CD4-positive, alpha-beta T cell (primary cell): ENCODE data around the gene LILRA1. TPM values are rescaled to one million over a fixed set of nuclear protein-coding genes. Genes with fewer than 3 reads are reported as not detected.
A peak's percentile ranks its signal among the peaks of the same experiment; 100 is the strongest.
"Not testable (repeated sequence)": the region's sequence is repeated elsewhere in the genome, so short reads cannot be mapped to it uniquely, and the experiment has no call there.

Experiments
- ATAC-seq: fragments of 200-7000 bp; cut with Tn5 transposase; one replicate; pipeline ENCODE4 v1.10.0; 2022; ENCODE audit warnings: mild to moderate bottlenecking; ENCODE audit not compliant: poor library complexity
- CTCF ChIA-PET: fragments of 350-600 bp; sonication (Branson Sonifier 250); formaldehyde crosslinking; loops from one replicate; lab custom pipeline; 2021; ENCODE audit warnings: antibody characterized with exemption, inconsistent platforms; lab: Charles Lee
- POLR2A ChIA-PET: fragments of 350-600 bp; sonication (Branson Sonifier 250); formaldehyde crosslinking; loops from one replicate; lab custom pipeline; 2021; ENCODE audit warnings: antibody characterized with exemption, inconsistent platforms; lab: Charles Lee
- DNase-seq, 14 experiments: peaks; one replicate each; pipeline ENCODE4 v3.0.0-alpha.2; 2013 to 2020; ENCODE audit warnings: mixed read lengths in 2 of 14
- H3K27ac ChIP-seq, 2 donors: one replicate each; pipeline versions ENCODE4 v1.5.1 to v1.7.0; 2013; ENCODE audit warnings: low read length in 2 of 2, low read depth in 1 of 2, mild to moderate bottlenecking in 1 of 2
- H3K27me3 ChIP-seq, 2 experiments: 1 replicate in 1 of 2; 2 replicates in 1 of 2; pipeline versions ENCODE4 v1.6.1 to v1.7.0; 2013; ENCODE audit warnings: low read length in 2 of 2, control low read depth in 1 of 2, mild to moderate bottlenecking in 1 of 2, moderate library complexity in 1 of 2; ENCODE audit not compliant: insufficient read depth in 2 of 2, control insufficient read depth in 1 of 2
- H3K36me3 ChIP-seq: one replicate; pipeline ENCODE4 v1.6.1; 2013; ENCODE audit warnings: low read length, control low read depth; ENCODE audit not compliant: insufficient read depth
- H3K4me1 ChIP-seq: one replicate; pipeline ENCODE4 v1.6.1; 2013; ENCODE audit warnings: low read length, control low read depth; ENCODE audit not compliant: insufficient read depth
- H3K4me3 ChIP-seq: one replicate; pipeline ENCODE4 v1.5.1; 2013; ENCODE audit warnings: mild to moderate bottlenecking, low read length, moderate library complexity
- H3K9me3 ChIP-seq, 2 experiments: 1 replicate in 1 of 2; 2 replicates in 1 of 2; pipeline versions ENCODE4 v1.6.1 to v1.7.0; 2013; ENCODE audit warnings: low read length in 2 of 2, mild to moderate bottlenecking in 2 of 2, control low read depth in 1 of 2, moderate library complexity in 1 of 2; ENCODE audit not compliant: control insufficient read depth in 1 of 2, insufficient read depth in 1 of 2
- H3K27ac Mint-ChIP-seq: one replicate; pipeline ENCODE4 v1.8.0; 2020; ENCODE audit warnings: mixed read lengths
- H3K27me3 Mint-ChIP-seq: one replicate; pipeline ENCODE4 v1.8.0; 2021; ENCODE audit warnings: mixed read lengths
- H3K36me3 Mint-ChIP-seq: one replicate; pipeline ENCODE4 v1.8.0; 2021; ENCODE audit warnings: low read depth, mixed read lengths
- H3K4me1 Mint-ChIP-seq: one replicate; pipeline ENCODE4 v1.8.0; 2021; ENCODE audit warnings: low read depth, mixed read lengths
- H3K4me3 Mint-ChIP-seq: one replicate; pipeline ENCODE4 v1.8.0; 2020; ENCODE audit warnings: mild to moderate bottlenecking, mixed read lengths
- H3K9me3 Mint-ChIP-seq: one replicate; pipeline ENCODE4 v1.8.0; 2020; ENCODE audit warnings: mixed read lengths
- CTCF ChIP-seq: fragments of 200-600 bp; IDR thresholded peaks from one replicate; pipeline ENCODE4 v1.8.0; 2022; ENCODE audit warnings: antibody characterized with exemption, mild to moderate bottlenecking
- intact Hi-C, 2 experiments: fragments of 100-400 bp; cut with DNase I in 1 of 2; cut with micrococcal nuclease in 1 of 2; formaldehyde crosslinking; loops; one replicate each; pipeline versions ENCODE4 v1.15.1 to v1.9.0; 2023 to 2025; cut with DNase I, micrococcal nuclease
- polyA plus RNA-seq, 2 donors: library from polyadenylated mRNA; unstranded; fragments of 120-200 nt; gene quantifications; one replicate each; pipeline ENCODE4 v1.2.1, GENCODE V29; 2013
- total RNA-seq, 174 experiments: library from RNA in 2 of 174; stranded (reverse) in 2 of 174; gene quantifications; one replicate each; pipeline ENCODE4 v1.2.3 and lab custom pipeline; 2021 to 2026

The LILRA1 gene
- total RNA-seq, result under 1 TPM; 0.27 to 0.36 TPM
- polyA plus RNA-seq (2013, experiment 1 of 2), result 14.8 TPM
- 11.2 TPM for polyA plus RNA-seq (2013, experiment 2 of 2)
- total RNA-seq (lab: John Stamatoyannopoulos, UW), result 0 to 3.1 (median 0) reads per million in 172 experiments

- H3K27ac Mint-ChIP-seq, intact Hi-C loops, CTCF ChIA-PET, H3K27ac ChIP-seq, POLR2A ChIA-PET, H3K4me3 Mint-ChIP-seq, H3K4me1 ChIP-seq, ATAC-seq, H3K9me3 Mint-ChIP-seq, H3K36me3 ChIP-seq, H3K9me3 ChIP-seq, H3K36me3 Mint-ChIP-seq, H3K4me1 Mint-ChIP-seq: not testable (repeated sequence)
- Histone ChIP-seq H3K4me3 (peak within 1 kb of the TSS; percentile 33), H3K27me3 (peaks cover 8 to 16% of the 10 kb centered on the region in 2 experiments)
- peak in 2 of 14 experiments; percentile 10 to 32 for DNase-seq
- peaks cover 40% of the 10 kb centered on the region for H3K27me3 Mint-ChIP-seq
These were observed at the start of gene LILRA1 for GRCh38 chr19:54593445-54593844. Gene LILRA1 (plus strand): TSS chr19:54593632. CDS start chr19:54594245, 613 bp downstream.

- intact Hi-C loops, result no loop called here
- DNase-seq (no peak), ATAC-seq (no peak)
- Mint-ChIP-seq H3K4me1 (no peaks in the 10 kb centered on the region), H3K27me3 (peaks cover 30% of the 10 kb centered on the region), H3K4me3 (no peak overlapping the region), H3K27ac (no peak overlapping the region), H3K36me3 (no peaks in the 10 kb centered on the region), H3K9me3 (peaks cover 3% of the 10 kb centered on the region)
- POLR2A ChIA-PET, result no interaction called here
- Histone ChIP-seq H3K9me3 (peaks cover 0 to 9% of the 10 kb centered on the region in 2 experiments), H3K4me3 (no peak overlapping the region), H3K27me3 (no peaks in the 10 kb centered on the region), H3K4me1 (peaks cover 5% of the 10 kb centered on the region), H3K27ac (no peak overlapping the region), H3K36me3 (no peaks in the 10 kb centered on the region)
- CTCF ChIA-PET, result no interaction called here
- no peak for TF ChIP-seq CTCF
These were observed 44.6 kb upstream of the LILRA1 start for GRCh38 chr19:54548806-54549205.

GRCh38 chr19:54549224-54549623, 44.2 kb upstream of the LILRA1 start:
- no peak overlapping the region for H3K27ac ChIP-seq
- DNase-seq (no peak), ATAC-seq (no peak)
- Mint-ChIP-seq H3K4me3 (no peak overlapping the region), H3K27ac (no peak overlapping the region), H3K27me3 (peaks cover 32% of the 10 kb centered on the region), H3K36me3 (no peaks in the 10 kb centered on the region), H3K9me3 (peaks cover 1% of the 10 kb centered on the region), H3K4me1 (no peaks in the 10 kb centered on the region)
- H3K4me1 ChIP-seq, result peaks cover 5% of the 10 kb centered on the region
- TF ChIP-seq CTCF, result no peak
- no peaks in the 10 kb centered on the region for H3K36me3 ChIP-seq
- H3K9me3 ChIP-seq, result peaks cover 0 to 9% of the 10 kb centered on the region in 2 experiments
- ChIA-PET POLR2A (no interaction called here), CTCF (no interaction called here)
- H3K27me3 ChIP-seq, result no peaks in the 10 kb centered on the region
- H3K4me3 ChIP-seq, result no peak overlapping the region
- intact Hi-C loops, result no loop called here

GRCh38 chr19:54551293-54551692, 42.1 kb upstream of the LILRA1 start:
- Mint-ChIP-seq H3K9me3 (no peaks in the 10 kb centered on the region), H3K27ac (no peak overlapping the region), H3K4me3 (no peak overlapping the region), H3K4me1 (no peaks in the 10 kb centered on the region), H3K27me3 (peaks cover 35% of the 10 kb centered on the region), H3K36me3 (no peaks in the 10 kb centered on the region)
- DNase-seq (peak in 3 of 14 experiments; percentile 36 to 81 (median 43)), ATAC-seq (no peak)
- Histone ChIP-seq H3K9me3 (peaks cover 0 to 9% of the 10 kb centered on the region in 2 experiments), H3K36me3 (no peaks in the 10 kb centered on the region), H3K4me1 (peaks cover 5% of the 10 kb centered on the region), H3K27ac (no peak overlapping the region), H3K27me3 (no peaks in the 10 kb centered on the region), H3K4me3 (no peak overlapping the region)
- POLR2A ChIA-PET, result no interaction called here
- intact Hi-C loops, result no loop called here
- CTCF ChIA-PET, result no interaction called here
- TF ChIP-seq CTCF, result no peak
